Measurements from ENCODE around the gene ESAM. TPM values are rescaled to one million over a fixed set of nuclear protein-coding genes. Genes with fewer than 3 reads are reported as not detected.

Gene ESAM
- polyA plus RNA-seq, 1 donor (not counting 4 experiments of a cell fraction or from before 2014, with no cell fraction given), result 0.04 TPM

- TF ChIP-seq EZH2 (IDR thresholded peaks at IDR 0.05; ENCODE audit: low read length), result no peak
- TF ChIP-seq, protein P1, sequence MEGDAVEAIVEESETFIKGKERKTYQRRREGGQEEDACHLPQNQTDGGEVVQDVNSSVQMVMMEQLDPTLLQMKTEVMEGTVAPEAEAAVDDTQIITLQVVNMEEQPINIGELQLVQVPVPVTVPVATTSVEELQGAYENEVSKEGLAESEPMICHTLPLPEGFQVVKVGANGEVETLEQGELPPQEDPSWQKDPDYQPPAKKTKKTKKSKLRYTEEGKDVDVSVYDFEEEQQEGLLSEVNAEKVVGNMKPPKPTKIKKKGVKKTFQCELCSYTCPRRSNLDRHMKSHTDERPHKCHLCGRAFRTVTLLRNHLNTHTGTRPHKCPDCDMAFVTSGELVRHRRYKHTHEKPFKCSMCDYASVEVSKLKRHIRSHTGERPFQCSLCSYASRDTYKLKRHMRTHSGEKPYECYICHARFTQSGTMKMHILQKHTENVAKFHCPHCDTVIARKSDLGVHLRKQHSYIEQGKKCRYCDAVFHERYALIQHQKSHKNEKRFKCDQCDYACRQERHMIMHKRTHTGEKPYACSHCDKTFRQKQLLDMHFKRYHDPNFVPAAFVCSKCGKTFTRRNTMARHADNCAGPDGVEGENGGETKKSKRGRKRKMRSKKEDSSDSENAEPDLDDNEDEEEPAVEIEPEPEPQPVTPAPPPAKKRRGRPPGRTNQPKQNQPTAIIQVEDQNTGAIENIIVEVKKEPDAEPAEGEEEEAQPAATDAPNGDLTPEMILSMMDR (optimal IDR thresholded peaks at IDR 0.05 in 1 of 3, IDR thresholded peaks at IDR 0.05 in 1 of 3, conservative IDR thresholded peaks at IDR 0.05 in 1 of 3; ENCODE audit: extremely low read depth in 1 of 3, insufficient read depth in 2 of 3, low read length in 3 of 3), result no peak
- DNase-seq (ENCODE audit: low read depth, low spot score) (no peak), FAIRE-seq (no peak)
- Histone ChIP-seq H3K9me1 (ENCODE audit: control insufficient read depth, extremely low read depth, insufficient read depth, low read length) (no peaks in the 10 kb centered on the region), H3K4me2 (ENCODE audit: control insufficient read depth, extremely low read depth, insufficient read depth, low read depth, low read length) (no peak overlapping the region), H3K36me3 (ENCODE audit: control insufficient read depth in 2 of 2, extremely low read depth in 1 of 2, insufficient read depth in 2 of 2, low read length in 2 of 2) (no peaks in the 10 kb centered on the region), H3K4me3 (ENCODE audit: control insufficient read depth in 2 of 3, extremely low read depth in 1 of 3, insufficient read depth in 2 of 3, low read depth in 1 of 3, low read length in 3 of 3) (no peak overlapping the region), H3K27ac (ENCODE audit: control insufficient read depth, insufficient read depth, low read length) (no peak overlapping the region), H3K79me2 (ENCODE audit: control insufficient read depth, insufficient read depth, low read length) (no peaks in the 10 kb centered on the region), H3K4me1 (ENCODE audit: control insufficient read depth, extremely low read depth, insufficient read depth, low read length) (peaks cover 7% of the 10 kb centered on the region), H4K20me1 (ENCODE audit: control insufficient read depth, extremely low read depth, insufficient read depth, low read length) (no peaks in the 10 kb centered on the region), H3K9ac (ENCODE audit: control insufficient read depth, extremely low read depth, insufficient read depth, low read length) (no peak overlapping the region), H3K9me3 (ENCODE audit: control insufficient read depth, low read depth, low read length) (no peaks in the 10 kb centered on the region), H2AFZ (ENCODE audit: control insufficient read depth, low read length) (no peak overlapping the region), H3K27me3 (ENCODE audit: control insufficient read depth, extremely low read depth, insufficient read depth, low read length) (peaks cover 46% of the 10 kb centered on the region)
- dilution Hi-C loops (cut with MboI; ENCODE audit: extremely low pct_ligation_motif_present, low sequenced_read_pairs), result no loop called here
Measured at GRCh38 chr11:124737638-124738305, 24.3 kb downstream of the ESAM start.

DNA sequence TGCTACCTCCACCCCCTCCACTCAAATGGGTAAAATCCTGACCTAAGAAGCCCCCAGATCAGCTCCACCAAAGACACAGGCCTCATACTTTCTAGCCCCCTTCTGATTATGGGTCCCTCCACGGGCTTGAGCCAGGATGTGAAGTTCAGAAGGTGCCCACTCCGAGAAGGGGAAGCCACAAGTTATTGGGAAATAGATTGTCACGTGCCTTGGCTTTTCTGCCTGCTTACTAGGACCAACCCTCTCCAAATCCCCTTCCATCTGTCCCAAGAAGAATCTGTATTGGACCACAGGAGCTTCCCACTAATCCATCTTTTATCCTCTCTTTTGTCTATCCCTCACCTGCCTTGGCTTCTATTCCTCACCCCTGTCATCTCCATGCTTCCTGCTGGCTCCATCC, 25.4 kb downstream of the ESAM start:
- FAIRE-seq (no peak), DNase-seq (ENCODE audit: low read depth, low spot score) (no peak)
- Histone ChIP-seq H3K4me2 (ENCODE audit: control insufficient read depth, extremely low read depth, insufficient read depth, low read depth, low read length) (no peak overlapping the region), H3K9me1 (ENCODE audit: control insufficient read depth, extremely low read depth, insufficient read depth, low read length) (no peaks in the 10 kb centered on the region), H2AFZ (ENCODE audit: control insufficient read depth, low read length) (no peak overlapping the region), H3K9ac (ENCODE audit: control insufficient read depth, extremely low read depth, insufficient read depth, low read length) (no peak overlapping the region), H3K4me1 (ENCODE audit: control insufficient read depth, extremely low read depth, insufficient read depth, low read length) (peaks cover 7% of the 10 kb centered on the region), H3K9me3 (ENCODE audit: control insufficient read depth, low read depth, low read length) (no peaks in the 10 kb centered on the region), H3K27ac (ENCODE audit: control insufficient read depth, insufficient read depth, low read length) (no peak overlapping the region), H3K27me3 (ENCODE audit: control insufficient read depth, extremely low read depth, insufficient read depth, low read length) (peaks cover 41% of the 10 kb centered on the region), H3K79me2 (ENCODE audit: control insufficient read depth, insufficient read depth, low read length) (no peaks in the 10 kb centered on the region), H3K36me3 (ENCODE audit: control insufficient read depth in 2 of 2, extremely low read depth in 1 of 2, insufficient read depth in 2 of 2, low read length in 2 of 2) (no peaks in the 10 kb centered on the region), H3K4me3 (ENCODE audit: control insufficient read depth in 2 of 3, extremely low read depth in 1 of 3, insufficient read depth in 2 of 3, low read depth in 1 of 3, low read length in 3 of 3) (no peak overlapping the region), H4K20me1 (ENCODE audit: control insufficient read depth, extremely low read depth, insufficient read depth, low read length) (no peaks in the 10 kb centered on the region)
- dilution Hi-C loops (cut with MboI; ENCODE audit: extremely low pct_ligation_motif_present, low sequenced_read_pairs), result no loop called here
- TF ChIP-seq EZH2 (IDR thresholded peaks at IDR 0.05; ENCODE audit: low read length), result no peak
- TF ChIP-seq, protein P1 (optimal IDR thresholded peaks at IDR 0.05 in 1 of 3, IDR thresholded peaks at IDR 0.05 in 1 of 3, conservative IDR thresholded peaks at IDR 0.05 in 1 of 3; ENCODE audit: extremely low read depth in 1 of 3, insufficient read depth in 2 of 3, low read length in 3 of 3), result no peak
